Mesendoderm (in vitro differentiated cells): ENCODE measurements around the gene LACRT.
A peak's percentile ranks its signal among the peaks of the same experiment; 100 is the strongest.

Experiments used
- DNase-seq: peaks from one replicate; pipeline ENCODE4 v3.0.0; 2013
- H2AK5ac ChIP-seq: 2 replicates; pipeline ENCODE4 v1.6.1; 2013; ENCODE audit warnings: low read length, inconsistent platforms
- H2BK120ac ChIP-seq: 2 replicates; pipeline ENCODE4 v1.6.1; 2013; ENCODE audit warnings: low read depth, mild to moderate bottlenecking, low read length, moderate library complexity, mixed read lengths
- H2BK15ac ChIP-seq: replicated peaks from 2 replicates; pipeline ENCODE4 v1.6.1; 2013; ENCODE audit warnings: low read depth, mild to moderate bottlenecking, moderate library complexity
- H2BK5ac ChIP-seq: 2 replicates; pipeline ENCODE4 v1.6.1; 2013; ENCODE audit warnings: low read length, inconsistent platforms
- H3K18ac ChIP-seq: 2 replicates; pipeline ENCODE4 v1.6.1; 2013; ENCODE audit warnings: mild to moderate bottlenecking, low read length, mixed read lengths
- H3K23ac ChIP-seq: one replicate; pipeline ENCODE4 v1.6.1; 2013; ENCODE audit warnings: low read length
- H3K27ac ChIP-seq: 2 replicates; pipeline ENCODE4 v1.5.1; 2013; ENCODE audit warnings: low read depth, mild to moderate bottlenecking, inconsistent platforms, low read length, moderate library complexity
- H3K27me3 ChIP-seq: 2 replicates; pipeline ENCODE4 v1.6.1; 2013; ENCODE audit warnings: low read length, control low read depth, mild to moderate bottlenecking, inconsistent platforms; ENCODE audit not compliant: insufficient read depth, poor library complexity
- H3K36me3 ChIP-seq: 2 replicates; pipeline ENCODE4 v1.6.1; 2013; ENCODE audit warnings: low read length, inconsistent platforms; ENCODE audit not compliant: control insufficient read depth, insufficient read depth
- H3K4ac ChIP-seq: one replicate; pipeline ENCODE4 v1.6.1; 2013; ENCODE audit warnings: low read depth, mild to moderate bottlenecking, low read length, moderate library complexity
- H3K4me1 ChIP-seq: 2 replicates; pipeline ENCODE4 v1.6.1; 2013; ENCODE audit warnings: low read depth, low read length, inconsistent platforms; ENCODE audit not compliant: control insufficient read depth
- H3K4me2 ChIP-seq: 2 replicates; pipeline ENCODE4 v1.6.1; 2013; ENCODE audit warnings: low read length
- H3K4me3 ChIP-seq: 2 replicates; pipeline ENCODE4 v1.5.1; 2013; ENCODE audit warnings: mild to moderate bottlenecking, low read length
- H3K56ac ChIP-seq: one replicate; pipeline ENCODE4 v1.6.1; 2013; ENCODE audit warnings: low read length
- H3K79me1 ChIP-seq: 2 replicates; pipeline ENCODE4 v1.6.1; 2013; ENCODE audit warnings: low read length, inconsistent platforms
- H3K79me2 ChIP-seq: 2 replicates; pipeline ENCODE4 v1.6.1; 2013; ENCODE audit warnings: mild to moderate bottlenecking, low read length; ENCODE audit not compliant: control insufficient read depth, insufficient read depth
- H3K9ac ChIP-seq: 2 replicates; pipeline ENCODE4 v1.6.1; 2013; ENCODE audit warnings: low read length, inconsistent platforms
- H4K5ac ChIP-seq: one replicate; pipeline ENCODE4 v1.6.1; 2013; ENCODE audit warnings: low read length
- H4K8ac ChIP-seq: one replicate; pipeline ENCODE4 v1.6.1; 2013; ENCODE audit warnings: low read depth, mild to moderate bottlenecking, control low read depth, low read length, moderate library complexity
- WGBS: extraction: QIAGEN DNeasy Blood & Tissue Kit; methylation state at CpG from one replicate; pipeline ENCODE4 v1.1.7; 2013; ENCODE audit warnings: low lambda C conversion rate, missing lambda C conversion rate; ENCODE audit not compliant: insufficient coverage; ENCODE audit errors: extremely low coverage; 5-methylcytosine and 5-hydroxymethylcytosine counted together

LACRT gene

GRCh38 chr12:54593725-54594124, 41.0 kb downstream of the LACRT start:
- no peak overlapping the region for H4K8ac ChIP-seq
- H3K56ac ChIP-seq = no peak overlapping the region
- peak; percentile 25 for DNase-seq
- no peak overlapping the region for H3K4me2 ChIP-seq
- H4K5ac ChIP-seq = no peak overlapping the region
- H3K9ac ChIP-seq = no peak overlapping the region
- no peak overlapping the region for H3K4ac ChIP-seq
- no peak overlapping the region for H2BK5ac ChIP-seq
- peaks cover 2% of the 10 kb centered on the region for H3K27me3 ChIP-seq
- WGBS = no CpG with 5 or more reads among the region's 5 CpGs
- no peaks in the 10 kb centered on the region for H3K36me3 ChIP-seq
- no peak overlapping the region for H3K4me3 ChIP-seq
- H3K18ac ChIP-seq = no peak overlapping the region
- no peak overlapping the region for H3K23ac ChIP-seq
- no peaks in the 10 kb centered on the region for H3K79me1 ChIP-seq
- H3K4me1 ChIP-seq = no peaks in the 10 kb centered on the region
- no peak overlapping the region for H2BK120ac ChIP-seq
- no peak overlapping the region for H3K27ac ChIP-seq
- H2BK15ac ChIP-seq = no peak overlapping the region
- H3K79me2 ChIP-seq = no peaks in the 10 kb centered on the region
- no peak overlapping the region for H2AK5ac ChIP-seq

GRCh38 chr12:54593135-54593534, 41.6 kb downstream of the LACRT start:
- H3K9ac ChIP-seq = no peak overlapping the region
- no peak overlapping the region for H4K5ac ChIP-seq
- no peaks in the 10 kb centered on the region for H3K4me1 ChIP-seq
- H3K4me2 ChIP-seq = no peak overlapping the region
- no peaks in the 10 kb centered on the region for H3K79me2 ChIP-seq
- H3K36me3 ChIP-seq = no peaks in the 10 kb centered on the region
- H2BK15ac ChIP-seq = no peak overlapping the region
- H3K4ac ChIP-seq = no peak overlapping the region
- H4K8ac ChIP-seq = no peak overlapping the region
- H2AK5ac ChIP-seq = no peak overlapping the region
- H3K27ac ChIP-seq = no peak overlapping the region
- H3K18ac ChIP-seq = no peak overlapping the region
- H3K79me1 ChIP-seq = no peaks in the 10 kb centered on the region
- no peak overlapping the region for H3K56ac ChIP-seq
- H3K23ac ChIP-seq = no peak overlapping the region
- no peak for DNase-seq
- no peak overlapping the region for H2BK120ac ChIP-seq
- H3K27me3 ChIP-seq = peaks cover 2% of the 10 kb centered on the region
- no CpG with 5 or more reads among the region's 4 CpGs for WGBS
- no peak overlapping the region for H2BK5ac ChIP-seq
- no peak overlapping the region for H3K4me3 ChIP-seq

DNA sequence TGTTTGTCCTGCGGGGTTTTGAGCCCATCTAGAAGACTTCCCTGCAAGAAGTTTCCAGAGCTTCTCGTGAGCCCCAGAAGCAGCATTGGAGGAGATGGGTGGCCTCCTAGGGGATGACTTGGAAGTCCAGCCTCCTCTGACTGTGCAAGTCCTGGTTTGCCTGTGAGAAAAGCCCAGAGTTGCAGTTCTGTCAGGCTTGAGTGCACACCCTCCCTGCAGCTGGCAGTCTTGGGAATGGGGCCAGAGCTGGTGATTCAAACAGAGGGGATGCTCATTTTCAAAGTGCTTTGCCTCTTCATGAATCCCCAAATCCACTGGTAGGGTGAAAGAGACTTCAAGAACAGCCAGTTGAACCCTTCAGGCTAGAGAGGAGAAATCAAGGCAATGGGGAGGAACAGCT, 42.4 kb downstream of the LACRT start:
- Histone ChIP-seq H2BK120ac (no peak overlapping the region), H4K8ac (no peak overlapping the region), H3K4me2 (no peak overlapping the region), H3K79me2 (no peaks in the 10 kb centered on the region), H3K36me3 (no peaks in the 10 kb centered on the region), H3K18ac (no peak overlapping the region), H3K23ac (no peak overlapping the region), H3K27me3 (peaks cover 2% of the 10 kb centered on the region), H4K5ac (no peak overlapping the region), H3K4me1 (no peaks in the 10 kb centered on the region), H3K27ac (no peak overlapping the region), H2BK5ac (no peak overlapping the region), H3K9ac (no peak overlapping the region), H3K56ac (no peak overlapping the region), H3K4ac (no peak overlapping the region), H3K79me1 (no peaks in the 10 kb centered on the region), H2BK15ac (no peak overlapping the region), H2AK5ac (no peak overlapping the region), H3K4me3 (no peak overlapping the region)
- no peak for DNase-seq
- WGBS = no CpG with 5 or more reads among the region's 2 CpGs

DNA sequence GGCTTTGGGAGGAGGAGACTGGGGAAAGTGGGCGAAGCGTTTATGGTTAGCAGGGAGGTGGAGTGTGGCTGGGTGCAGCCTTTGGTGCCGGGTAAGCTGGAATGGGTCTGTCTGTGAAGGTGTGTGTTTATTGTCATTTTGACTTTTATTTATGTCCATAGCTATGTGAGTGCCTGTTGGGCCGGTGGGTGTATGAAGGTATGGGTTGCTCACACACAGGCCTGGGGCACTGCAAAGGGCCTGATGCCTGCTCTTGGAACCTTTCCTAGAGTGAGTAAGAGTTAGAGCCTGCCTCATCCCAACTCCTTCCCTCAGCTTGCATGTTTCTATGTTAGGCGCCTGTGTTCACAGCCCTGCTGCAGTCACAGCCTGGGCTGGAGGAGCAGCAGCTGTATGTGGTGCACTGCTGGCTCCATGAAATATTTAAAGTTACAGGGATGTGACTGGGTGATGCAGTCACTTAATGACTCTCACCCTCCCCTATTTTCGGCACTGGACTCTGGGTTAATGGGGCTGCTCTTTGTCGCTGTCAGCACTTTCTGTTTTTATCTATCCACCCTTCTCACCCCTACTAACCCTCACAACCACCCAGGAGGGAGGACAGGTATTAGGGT, 43.6 kb downstream of the LACRT start:
- peak overlapping the region; percentile 26 for H3K56ac ChIP-seq
- no peak overlapping the region for H2BK5ac ChIP-seq
- H2BK120ac ChIP-seq = no peak overlapping the region
- H3K4me2 ChIP-seq = no peak overlapping the region
- no peak overlapping the region for H3K9ac ChIP-seq
- no peak overlapping the region for H2BK15ac ChIP-seq
- no CpG with 5 or more reads among the region's 7 CpGs for WGBS
- H4K5ac ChIP-seq = no peak overlapping the region
- H3K79me1 ChIP-seq = no peaks in the 10 kb centered on the region
- H2AK5ac ChIP-seq = no peak overlapping the region
- H4K8ac ChIP-seq = no peak overlapping the region
- no peak overlapping the region for H3K23ac ChIP-seq
- H3K4me3 ChIP-seq = no peak overlapping the region
- H3K27ac ChIP-seq = no peak overlapping the region
- no peaks in the 10 kb centered on the region for H3K79me2 ChIP-seq
- H3K36me3 ChIP-seq = no peaks in the 10 kb centered on the region
- DNase-seq = no peak
- peaks cover 2% of the 10 kb centered on the region for H3K27me3 ChIP-seq
- no peak overlapping the region for H3K18ac ChIP-seq
- no peaks in the 10 kb centered on the region for H3K4me1 ChIP-seq
- no peak overlapping the region for H3K4ac ChIP-seq

DNA sequence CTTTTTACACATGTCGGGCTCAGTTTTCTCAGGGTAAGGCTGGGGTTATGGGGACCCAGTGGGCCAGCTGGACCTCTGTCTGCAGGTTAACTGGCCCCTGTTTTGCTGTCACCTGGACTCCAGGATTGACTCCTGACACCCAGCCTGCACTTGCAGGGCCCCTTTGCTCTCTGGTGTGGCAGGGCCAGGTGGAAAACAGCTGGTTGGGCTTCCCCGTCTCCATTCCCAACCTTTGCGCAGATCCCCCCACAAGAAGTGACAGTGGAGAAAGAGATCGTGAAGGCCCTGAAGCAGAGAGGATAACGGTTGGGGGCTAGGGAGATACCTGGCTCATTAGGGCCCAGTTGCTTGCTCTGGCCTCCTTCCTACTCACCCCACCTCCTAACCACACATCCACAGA, 44.7 kb downstream of the LACRT start:
- H3K4me3 ChIP-seq = no peak overlapping the region
- no peak overlapping the region for H3K4me2 ChIP-seq
- H3K56ac ChIP-seq = no peak overlapping the region
- H3K27me3 ChIP-seq = peaks cover 2% of the 10 kb centered on the region
- no peak overlapping the region for H2BK120ac ChIP-seq
- H3K4ac ChIP-seq = no peak overlapping the region
- no peaks in the 10 kb centered on the region for H3K4me1 ChIP-seq
- DNase-seq = peak; percentile 22
- no peaks in the 10 kb centered on the region for H3K79me1 ChIP-seq
- H3K27ac ChIP-seq = no peak overlapping the region
- H4K5ac ChIP-seq = no peak overlapping the region
- no CpG with 5 or more reads among the region's 5 CpGs for WGBS
- H2AK5ac ChIP-seq = no peak overlapping the region
- H2BK15ac ChIP-seq = no peak overlapping the region
- H3K36me3 ChIP-seq = no peaks in the 10 kb centered on the region
- H2BK5ac ChIP-seq = no peak overlapping the region
- no peak overlapping the region for H3K18ac ChIP-seq
- no peak overlapping the region for H4K8ac ChIP-seq
- no peak overlapping the region for H3K9ac ChIP-seq
- no peaks in the 10 kb centered on the region for H3K79me2 ChIP-seq
- H3K23ac ChIP-seq = no peak overlapping the region

- Histone ChIP-seq H3K27me3 (peaks cover 2% of the 10 kb centered on the region), H4K5ac (no peak overlapping the region), H2BK5ac (no peak overlapping the region), H2AK5ac (no peak overlapping the region), H3K27ac (no peak overlapping the region), H3K4me1 (no peaks in the 10 kb centered on the region), H3K4me3 (peak overlapping the region; percentile 24), H3K4me2 (peak overlapping the region; percentile 69), H3K23ac (no peak overlapping the region), H3K18ac (no peak overlapping the region), H3K56ac (no peak overlapping the region), H2BK15ac (no peak overlapping the region), H2BK120ac (no peak overlapping the region), H3K79me2 (no peaks in the 10 kb centered on the region), H3K4ac (no peak overlapping the region), H4K8ac (no peak overlapping the region), H3K79me1 (no peaks in the 10 kb centered on the region), H3K9ac (peak overlapping the region; percentile 17), H3K36me3 (no peaks in the 10 kb centered on the region)
- WGBS = no CpG with 5 or more reads among the region's 13 CpGs
- DNase-seq = no peak
These were observed 45.8 kb downstream of the LACRT start for GRCh38 chr12:54588890-54589267.
